Stimulated activated CD4-positive, alpha-beta T cell treated with anti-CD3 and anti-CD28 coated beads, Interleukin-12 subunit alpha, Interleukin-12 subunit beta, amount 100 ng/mL, for 48 hours (primary cell): ENCODE measurements around the gene PHLPP1.

Experiments used
- DNase-seq, 3 donors: peaks; one replicate each; pipeline ENCODE4 v3.0.0-alpha.2; 2020; ENCODE audit warnings: low read depth in 2 of 3, low spot score in 1 of 3

Gene PHLPP1

DNA sequence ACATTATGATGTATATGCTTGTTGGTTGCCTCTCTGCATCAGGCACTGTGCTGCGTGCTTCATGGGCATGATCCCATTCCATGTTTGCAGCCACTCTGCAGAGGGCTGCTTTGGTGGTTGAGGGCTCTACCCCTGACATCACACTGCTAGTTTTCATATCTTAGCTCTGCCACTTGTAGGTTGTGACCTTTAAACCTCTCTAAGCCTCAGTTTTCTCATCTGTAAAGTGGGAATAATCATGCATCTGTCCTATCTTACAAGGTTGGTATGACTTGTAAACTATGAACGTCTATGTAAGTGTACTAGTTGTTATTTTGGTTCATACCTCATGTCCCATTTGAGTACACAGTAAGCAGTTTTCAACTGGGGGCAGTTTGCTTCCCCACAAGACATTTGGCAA lies 260.4 kb downstream of the PHLPP1 start:
- no peak for DNase-seq

DNA sequence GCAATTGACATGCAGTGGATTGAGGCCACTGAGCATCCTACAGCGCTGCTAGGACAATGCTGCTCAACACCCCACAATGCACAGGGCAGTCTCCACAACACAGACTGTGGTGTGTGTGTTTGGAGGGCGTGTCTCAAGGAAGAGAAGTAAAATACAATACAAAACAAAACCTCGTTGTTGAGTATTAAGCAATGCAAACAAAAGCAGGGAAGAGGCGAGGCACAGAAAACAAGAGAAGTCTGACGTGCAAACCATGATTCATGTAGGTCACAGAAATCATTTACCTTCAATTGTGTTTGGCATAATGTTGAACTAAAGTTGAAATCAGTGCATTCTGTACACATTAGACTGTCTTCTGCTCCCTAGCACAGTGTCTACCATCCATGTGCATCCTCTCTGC lies 260.9 kb downstream of the PHLPP1 start:
- DNase-seq, result no peak

DNA sequence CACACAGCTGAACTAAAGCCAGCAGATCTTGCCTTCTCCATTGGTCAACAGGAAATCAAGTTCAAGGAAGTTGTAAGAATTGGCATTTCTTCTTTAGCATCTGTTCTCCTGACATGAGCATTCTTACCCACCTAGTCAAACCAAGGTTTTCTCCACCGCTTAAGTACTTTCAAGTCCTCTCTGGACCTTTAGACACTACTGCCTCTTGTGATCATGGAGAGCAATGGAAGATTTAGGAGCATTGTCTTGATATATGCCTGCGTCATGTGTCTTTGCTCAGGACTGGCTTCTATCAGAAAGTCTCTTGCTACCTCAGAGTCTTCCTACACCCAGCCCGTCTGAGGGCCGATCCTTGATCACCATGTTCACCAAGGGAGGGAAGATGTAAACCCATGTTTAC lies 262.2 kb downstream of the PHLPP1 start:
- no peak for DNase-seq

DNA sequence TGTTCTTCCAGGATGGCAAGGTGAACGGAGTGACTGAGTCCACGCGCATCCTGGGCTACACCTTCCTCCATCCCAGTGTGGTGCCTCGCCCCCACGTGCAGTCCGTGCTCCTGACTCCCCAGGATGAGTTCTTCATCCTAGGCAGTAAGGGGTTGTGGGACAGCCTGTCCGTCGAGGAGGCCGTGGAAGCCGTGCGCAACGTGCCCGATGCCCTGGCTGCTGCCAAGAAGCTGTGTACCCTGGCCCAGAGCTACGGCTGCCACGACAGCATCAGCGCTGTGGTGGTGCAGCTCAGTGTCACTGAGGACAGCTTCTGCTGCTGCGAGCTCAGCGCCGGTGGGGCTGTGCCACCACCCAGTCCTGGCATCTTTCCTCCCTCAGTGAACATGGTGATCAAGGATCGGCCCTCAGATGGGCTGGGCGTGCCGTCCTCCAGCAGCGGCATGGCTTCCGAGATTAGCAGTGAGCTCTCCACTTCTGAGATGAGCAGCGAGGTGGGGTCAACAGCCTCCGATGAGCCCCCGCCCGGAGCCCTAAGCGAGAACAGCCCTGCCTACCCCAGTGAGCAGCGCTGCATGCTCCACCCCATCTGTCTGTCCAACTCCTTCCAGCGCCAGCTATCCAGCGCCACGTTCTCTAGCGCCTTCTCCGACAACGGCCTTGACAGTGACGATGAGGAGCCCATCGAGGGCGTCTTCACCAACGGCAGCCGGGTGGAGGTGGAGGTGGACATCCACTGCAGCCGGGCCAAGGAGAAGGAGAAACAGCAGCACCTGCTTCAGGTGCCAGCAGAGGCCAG lies 263.1 kb downstream of the PHLPP1 start:
- DNase-seq, result no peak

DNA sequence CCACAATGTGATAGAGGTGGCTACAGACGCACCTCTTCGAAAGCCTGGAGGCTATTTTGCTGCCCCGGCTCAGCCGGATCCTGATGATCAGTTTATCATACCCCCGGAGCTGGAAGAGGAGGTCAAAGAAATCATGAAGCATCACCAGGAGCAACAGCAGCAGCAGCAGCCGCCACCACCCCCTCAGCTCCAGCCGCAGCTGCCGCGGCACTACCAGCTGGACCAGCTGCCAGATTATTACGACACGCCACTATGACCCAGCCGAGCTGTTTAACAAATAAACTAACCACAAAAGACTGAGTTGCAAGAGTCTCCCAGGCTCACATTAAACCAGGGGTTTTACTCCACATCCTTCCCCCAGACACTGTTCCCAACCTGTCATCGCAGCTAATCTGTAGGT lies 263.8 kb downstream of the PHLPP1 start:
- DNase-seq, result no peak

DNA sequence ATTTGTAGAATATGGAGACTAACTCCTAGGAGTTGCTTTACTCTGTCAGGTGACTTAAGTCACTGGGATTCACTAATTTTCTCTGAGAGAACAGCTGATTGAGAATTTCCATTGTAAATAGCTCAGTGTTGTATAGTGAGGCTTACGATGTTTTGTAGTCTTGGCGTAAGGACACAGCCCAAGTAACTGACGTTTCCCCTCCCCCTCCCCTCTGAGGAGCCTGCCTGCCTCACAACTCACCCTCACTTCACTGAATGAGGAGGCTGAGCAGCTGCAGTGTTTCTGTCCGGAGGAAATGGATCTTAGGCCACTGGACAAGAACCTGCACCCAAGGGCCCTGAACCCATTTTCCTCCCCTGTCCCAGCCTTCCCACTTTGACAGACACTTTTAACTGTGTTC lies 264.6 kb downstream of the PHLPP1 start:
- DNase-seq, result no peak

DNA sequence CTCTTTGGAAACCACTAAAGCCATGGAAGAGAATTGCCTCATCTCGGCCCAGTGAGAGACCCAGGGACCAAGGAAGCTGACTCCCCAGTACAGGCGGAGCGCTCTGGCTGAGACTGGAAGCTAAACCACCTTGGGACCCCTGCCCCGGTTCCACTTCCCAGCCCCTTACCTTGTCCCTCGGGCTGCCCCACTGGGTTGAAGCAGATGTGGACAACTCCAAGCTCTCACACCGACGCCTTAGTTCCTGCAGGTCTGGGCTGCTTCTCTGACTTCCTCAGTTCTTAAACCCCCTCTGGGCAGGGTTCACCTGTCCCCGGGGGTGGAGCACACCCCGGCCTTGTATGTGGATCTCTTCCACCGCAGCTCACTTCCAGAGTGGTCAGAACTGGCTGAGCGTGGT lies 266.2 kb downstream of the PHLPP1 start:
- no peak for DNase-seq

DNA sequence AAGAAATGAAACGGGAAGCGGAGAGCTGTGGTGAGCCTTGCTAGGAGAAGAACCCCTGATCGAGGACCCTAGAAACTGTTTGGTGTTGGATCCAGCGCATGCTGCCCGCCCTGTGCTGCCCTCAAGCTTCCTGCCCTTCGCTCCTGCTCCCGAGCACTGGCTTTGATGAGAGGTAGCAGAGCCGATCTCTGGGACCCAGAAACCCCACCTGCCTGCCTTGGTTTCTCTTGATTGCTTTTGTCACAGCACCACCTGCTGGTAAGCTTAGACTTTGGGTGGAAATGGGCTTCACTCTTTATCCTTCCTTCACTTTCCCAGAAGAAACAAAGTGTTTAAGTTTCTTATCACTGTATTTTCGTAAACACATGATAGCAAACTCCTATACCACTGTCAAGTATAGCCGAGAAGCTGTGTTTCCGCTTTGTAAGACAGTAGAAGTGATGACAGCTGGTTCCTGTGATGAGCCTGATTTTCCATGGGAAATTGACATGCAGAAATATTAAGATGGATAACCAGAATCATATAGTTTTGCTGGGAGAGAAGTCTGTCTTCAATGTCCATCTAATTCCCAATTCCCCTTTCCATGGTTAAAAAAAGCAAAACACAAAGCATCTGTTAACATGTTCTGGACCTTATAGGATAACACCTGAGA lies 267.4 kb downstream of the PHLPP1 start:
- DNase-seq, result peak; percentile 19 to 62 (median 32)

DNA sequence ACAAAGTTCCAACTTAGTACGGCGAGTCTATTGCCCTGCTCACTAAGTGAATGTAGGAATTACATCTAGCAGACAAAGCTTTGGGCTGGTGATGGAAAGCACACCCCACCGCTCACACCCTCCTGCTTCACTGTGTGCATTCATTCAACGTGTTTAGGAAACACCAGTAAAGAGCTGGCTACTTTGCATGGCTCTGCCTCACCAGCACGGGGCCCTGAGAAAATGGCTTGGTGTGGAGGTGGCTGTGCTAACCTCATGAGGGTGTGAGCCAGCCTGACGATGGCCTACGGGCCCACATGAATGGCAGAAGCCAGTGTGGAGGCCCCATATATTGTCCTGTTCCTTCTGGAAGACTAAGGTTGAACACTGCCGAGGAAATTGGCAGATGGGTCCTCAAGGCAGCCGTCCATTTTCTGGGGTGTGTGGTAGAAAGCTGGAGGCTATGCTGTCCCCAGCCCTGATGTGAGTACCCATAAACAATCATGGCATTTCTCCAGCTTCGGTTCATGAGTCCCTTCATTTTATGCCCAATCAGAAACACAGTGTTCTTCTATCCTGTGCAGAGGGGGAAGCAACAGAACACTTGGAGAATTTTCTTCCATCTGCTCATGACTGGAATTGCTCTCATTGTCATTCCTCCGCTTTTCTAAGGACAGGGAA lies 269.4 kb downstream of the PHLPP1 start:
- DNase-seq, result no peak

DNA sequence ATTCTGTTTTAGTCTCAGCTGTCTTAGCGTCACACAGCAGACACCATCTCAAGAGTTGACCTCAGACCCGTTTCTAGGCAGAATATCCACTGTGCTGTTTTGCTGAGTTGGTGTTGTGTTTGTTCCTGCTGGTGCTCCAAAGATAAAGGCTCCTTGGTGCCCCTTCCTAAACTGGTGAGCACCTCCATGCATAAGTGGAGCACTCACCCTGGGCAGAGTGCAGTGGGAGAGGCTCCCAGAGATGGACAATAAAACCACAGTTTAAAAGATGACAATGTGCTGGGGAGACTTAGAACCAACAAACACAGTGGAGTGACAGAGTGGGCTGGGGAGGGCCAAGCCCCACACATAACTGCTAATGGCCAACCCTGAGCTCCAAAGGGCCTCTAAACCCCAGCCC lies 271.1 kb downstream of the PHLPP1 start:
- no peak for DNase-seq

DNA sequence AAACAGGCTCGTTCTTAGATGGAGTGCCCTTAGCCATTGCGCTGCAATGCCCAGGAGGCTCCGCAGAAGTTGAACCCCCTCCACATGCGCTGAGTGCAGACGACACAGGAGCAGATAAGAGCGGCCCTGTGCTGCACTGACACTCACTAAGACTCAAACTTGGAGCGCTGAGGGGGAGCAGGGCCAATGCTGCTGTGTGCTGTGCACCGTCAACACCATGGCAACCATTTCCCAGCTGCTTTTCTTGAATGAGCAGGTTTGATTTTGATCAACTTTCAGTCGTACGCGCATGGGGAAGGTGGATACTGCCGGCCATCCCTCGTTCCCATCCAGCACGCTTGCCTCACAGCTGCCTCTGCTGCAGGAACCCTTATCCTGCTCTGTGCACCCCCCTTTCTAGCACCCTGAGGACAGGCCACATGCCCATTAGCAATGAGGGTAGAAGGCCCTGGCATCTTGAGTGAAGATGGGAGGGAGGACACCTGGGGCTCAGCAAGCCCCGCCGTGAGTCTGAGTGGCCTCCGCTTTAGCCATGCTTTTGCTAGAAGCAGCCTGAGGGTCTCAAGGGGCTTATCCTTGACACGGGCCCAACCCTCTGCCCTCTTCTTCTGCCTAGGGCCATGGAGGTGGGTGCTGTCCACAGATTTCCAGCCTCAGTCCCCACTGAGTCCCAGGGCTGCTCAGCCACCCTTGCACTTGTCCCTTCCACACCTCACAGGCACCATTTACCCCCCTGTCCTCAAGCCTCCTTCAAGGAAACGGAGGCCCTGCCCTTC lies 271.9 kb downstream of the PHLPP1 start:
- no peak for DNase-seq

DNA sequence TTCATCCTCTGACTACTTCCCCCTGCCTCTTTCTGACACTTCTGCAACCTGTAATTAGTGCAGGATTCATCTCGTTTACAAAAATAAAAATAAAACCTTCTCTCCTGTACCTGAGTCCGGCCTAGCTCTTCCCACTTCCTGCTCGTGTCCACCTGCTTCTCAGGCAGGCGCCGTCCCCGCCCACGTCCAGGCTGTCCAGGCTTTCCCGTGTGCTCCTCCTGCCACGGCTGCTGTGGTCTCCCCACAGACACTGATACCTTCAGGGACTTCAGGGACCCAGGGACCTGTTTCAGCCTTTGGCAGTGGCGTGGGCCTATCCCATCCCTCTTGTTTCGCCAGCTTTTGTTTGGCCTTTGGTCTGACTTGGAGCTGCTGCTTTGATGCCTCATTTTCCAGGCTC lies 272.5 kb downstream of the PHLPP1 start:
- DNase-seq, result no peak

DNA sequence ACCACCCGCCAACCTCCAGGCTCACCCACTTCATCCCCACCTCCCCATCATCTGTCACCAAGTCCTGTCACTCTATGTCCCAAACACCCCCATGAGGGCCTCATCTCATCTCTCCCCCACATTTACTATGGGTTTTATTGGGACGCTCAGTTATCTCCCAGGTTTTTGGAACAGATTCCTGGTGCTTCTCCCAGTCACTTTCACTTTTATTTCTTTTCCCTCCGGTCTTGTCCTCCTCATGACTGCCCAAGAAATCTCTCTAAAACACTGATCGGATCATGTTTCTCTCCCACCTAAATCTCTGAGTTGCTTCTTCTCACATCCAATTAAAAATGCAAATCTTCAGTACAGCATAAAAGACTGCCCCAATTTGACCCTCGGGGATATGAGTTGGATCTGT lies 273.1 kb downstream of the PHLPP1 start:
- DNase-seq, result no peak

DNA sequence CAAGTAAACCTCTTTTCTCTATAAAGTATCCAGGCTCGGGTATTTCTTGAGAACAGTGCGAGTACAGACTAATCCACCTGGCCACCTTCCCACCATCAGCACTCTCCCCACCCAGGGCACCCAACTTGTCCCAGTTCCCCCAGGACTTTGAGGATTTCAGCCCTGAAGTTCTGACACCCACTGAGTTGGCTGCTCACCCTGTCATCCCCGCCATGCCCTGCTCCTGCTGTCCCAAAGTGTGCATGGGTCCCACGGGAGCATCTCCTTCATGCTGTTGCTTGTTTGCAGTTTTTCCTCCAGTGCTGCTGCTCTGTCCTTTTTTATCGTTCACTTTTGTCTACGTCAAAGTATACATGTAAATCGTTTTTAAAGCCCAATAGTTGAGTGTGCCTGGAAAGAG lies 273.9 kb downstream of the PHLPP1 start:
- no peak for DNase-seq

DNA sequence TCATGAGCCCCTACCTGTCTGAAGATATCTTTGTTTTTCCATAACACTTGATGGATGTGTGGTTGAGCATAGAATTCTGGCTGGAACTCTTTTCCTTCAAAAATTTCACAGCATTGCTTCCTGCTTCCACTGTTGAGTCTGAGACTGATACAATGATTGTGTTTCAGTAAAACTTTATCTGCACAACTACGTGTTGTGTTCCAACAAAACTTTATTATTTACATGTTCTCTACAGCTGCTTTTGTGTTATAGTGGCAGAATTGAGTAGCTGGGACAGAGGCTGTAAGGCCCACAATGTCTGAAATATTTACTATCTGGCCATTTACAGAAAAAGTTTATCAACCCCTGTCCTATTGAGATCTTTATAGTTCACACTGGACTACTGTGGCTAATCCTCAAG lies 275.3 kb downstream of the PHLPP1 start:
- DNase-seq, result no peak

DNA sequence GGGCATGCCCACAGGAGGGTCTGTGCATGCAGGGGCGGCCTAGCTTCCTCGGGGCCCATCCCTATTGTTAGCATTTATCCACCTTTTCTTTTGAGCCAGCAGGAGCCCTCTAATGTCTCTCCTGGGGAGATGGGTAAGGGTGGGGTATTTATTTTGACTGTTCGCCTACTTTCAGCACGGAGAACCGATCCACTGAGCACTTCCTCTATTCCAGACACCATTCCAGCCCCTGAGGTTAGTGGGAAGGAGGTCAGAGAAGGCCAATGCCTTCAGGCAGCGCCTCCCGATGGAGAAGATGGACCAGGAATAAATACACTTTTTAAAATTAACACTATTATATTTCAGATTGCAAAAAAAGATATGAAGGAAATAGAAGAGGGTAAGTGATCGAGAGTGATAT lies 276.0 kb downstream of the PHLPP1 start:
- no peak for DNase-seq

DNA sequence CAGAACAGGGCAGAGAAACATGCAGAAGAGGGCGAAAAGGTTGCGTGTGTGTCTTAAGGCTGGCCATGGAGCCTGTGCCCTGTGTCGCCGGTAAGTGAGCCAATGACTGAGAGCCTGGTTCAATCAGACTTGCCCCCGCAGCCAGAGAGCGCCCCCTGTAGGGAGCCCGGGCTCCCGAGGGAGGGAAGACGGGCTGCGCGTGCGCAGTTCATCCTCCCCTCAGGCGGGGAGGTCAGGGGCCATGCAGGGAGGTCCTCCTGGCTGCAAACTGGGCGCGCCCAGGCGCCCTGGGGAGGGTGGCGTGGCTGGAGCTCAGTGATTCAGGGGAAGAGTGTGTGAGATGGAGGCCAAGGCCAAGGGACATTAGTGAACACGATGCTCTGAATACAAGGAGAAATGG lies 276.6 kb downstream of the PHLPP1 start:
- no peak for DNase-seq

DNA sequence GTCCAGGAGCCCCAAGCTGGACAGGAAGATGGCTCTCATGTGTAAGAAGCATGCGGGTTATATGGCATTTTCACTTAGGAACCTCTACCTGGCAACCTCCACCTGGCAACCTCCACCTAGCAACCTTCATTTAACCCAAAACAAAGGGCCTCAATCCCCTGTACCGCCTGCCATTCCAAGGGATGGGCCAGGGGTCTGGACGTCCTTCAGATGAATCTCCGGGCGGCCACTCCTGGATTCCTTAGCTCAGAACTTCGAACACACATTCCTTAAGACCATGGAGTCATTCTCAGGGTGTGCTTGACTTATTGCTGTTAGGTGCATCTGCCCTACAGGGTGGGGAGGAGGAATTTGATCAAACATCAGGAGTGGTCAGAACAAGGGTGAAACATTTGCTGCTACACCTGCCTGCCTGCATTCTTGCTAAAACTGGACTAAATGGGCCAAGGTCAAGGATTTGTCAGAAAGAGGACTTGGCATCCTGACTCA lies 277.6 kb downstream of the PHLPP1 start:
- DNase-seq, result no peak

DNA sequence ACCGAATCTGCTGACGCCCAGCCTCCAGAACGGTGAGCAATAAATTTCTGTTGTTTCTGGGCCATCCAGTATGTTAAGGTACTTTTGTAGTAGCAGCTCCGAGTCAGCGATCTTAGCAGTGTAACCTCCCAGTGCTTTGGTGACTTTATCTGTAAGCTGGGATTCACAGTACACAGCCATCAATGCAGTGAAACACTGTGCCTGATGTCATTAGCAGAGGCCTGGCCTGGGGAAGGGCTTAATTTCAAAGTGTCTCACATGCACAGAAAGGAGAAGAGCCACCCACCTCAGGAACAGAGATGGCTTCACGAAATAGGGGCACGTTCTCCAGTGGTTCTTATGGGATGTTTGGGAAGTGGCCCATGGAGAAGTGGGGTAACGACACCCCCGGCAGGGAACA lies 281.2 kb downstream of the PHLPP1 start:
- DNase-seq, result no peak

DNA sequence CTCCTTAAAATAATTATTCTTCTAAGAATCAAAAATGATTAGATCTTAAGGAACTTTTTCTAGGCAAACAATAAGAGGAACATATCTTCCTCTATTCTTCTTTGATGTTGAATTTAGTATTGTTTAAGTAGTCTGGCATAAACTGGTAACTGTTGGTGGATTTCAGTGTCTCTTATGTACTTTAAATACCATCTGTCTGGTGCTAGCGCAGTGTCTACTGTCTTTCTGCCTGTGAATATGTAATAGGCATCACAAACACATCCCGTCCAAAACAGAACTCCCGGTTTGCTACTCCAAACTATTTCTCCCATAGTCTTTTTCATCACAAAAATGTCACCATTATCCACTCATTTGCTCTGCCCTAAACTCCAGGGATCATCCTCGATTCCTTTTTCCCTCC lies 281.7 kb downstream of the PHLPP1 start:
- no peak for DNase-seq

DNA sequence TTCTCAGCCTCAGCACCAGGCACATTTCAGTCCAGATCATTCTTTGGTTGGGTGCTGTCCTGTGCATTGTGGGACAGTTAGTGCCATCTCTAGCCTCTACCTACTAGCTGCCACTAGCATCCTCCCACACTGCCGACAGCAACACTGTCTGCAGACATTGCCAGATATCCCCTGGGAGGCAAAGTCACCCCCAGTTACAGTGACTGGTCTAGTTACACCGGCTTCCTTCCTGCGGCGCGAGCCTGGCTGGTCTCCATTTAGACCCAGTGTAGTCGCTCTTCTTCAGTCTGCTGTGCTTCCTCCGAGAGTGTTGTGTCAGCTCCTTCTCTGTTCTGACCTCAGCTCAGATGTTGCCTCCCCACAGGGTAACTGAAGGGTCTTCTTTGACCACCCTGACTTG lies 283.1 kb downstream of the PHLPP1 start:
- no peak for DNase-seq

DNA sequence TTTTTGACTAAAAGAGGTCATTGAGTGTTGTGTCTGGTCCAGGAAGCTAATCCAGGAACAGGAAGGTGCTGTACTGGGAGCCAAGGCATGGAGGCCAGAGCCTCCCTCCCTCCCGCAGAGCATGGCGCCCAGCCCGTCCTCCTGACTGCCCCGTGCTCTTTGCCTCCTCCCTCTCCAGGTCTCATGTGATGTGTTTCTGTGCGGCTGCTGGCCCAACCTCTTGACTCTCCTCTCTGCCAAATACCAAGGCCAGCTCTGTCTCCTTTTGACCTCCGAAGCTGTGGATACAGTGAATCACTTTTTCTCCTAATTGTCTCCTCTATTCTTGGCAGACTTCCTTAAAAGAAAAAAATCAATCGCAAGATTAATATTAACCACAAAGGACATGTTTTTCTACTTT lies 284.1 kb downstream of the PHLPP1 start:
- DNase-seq, result no peak
